OCI-LY1 (cell line): ENCODE measurements around the gene LRRFIP1.
"Not testable (repeated sequence)": the region's sequence is repeated elsewhere in the genome, so short reads cannot be mapped to it uniquely, and the experiment has no call there.

Experiments used
- H2AFZ ChIP-seq: fragments of 200-600 bp; sonication (generic), shearing (Covaris generic); 2 replicates; pipeline ENCODE4 v1.6.0; 2014; ENCODE audit warnings: antibody characterized with exemption, mild to moderate bottlenecking, low read length
- H3F3A ChIP-seq: fragments of 200-600 bp; sonication (generic), shearing (Covaris generic); 2 replicates; pipeline ENCODE4 v1.6.0; 2014; ENCODE audit warnings: mild to moderate bottlenecking, antibody characterized with exemption, low read length, moderate library complexity; ENCODE audit not compliant: insufficient read depth
- H3K27ac ChIP-seq: fragments of 200-600 bp; sonication (generic); 2 replicates; pipeline ENCODE4 v1.5.1; 2014; ENCODE audit warnings: low read length, mixed run types, mild to moderate bottlenecking, low read depth; ENCODE audit not compliant: poor library complexity, severe bottlenecking
- H3K27me3 ChIP-seq: fragments of 200-600 bp; sonication (generic); 2 replicates; pipeline ENCODE4 v1.6.0; 2014; ENCODE audit warnings: antibody characterized with exemption, mild to moderate bottlenecking, low read length, moderate library complexity; ENCODE audit not compliant: insufficient read depth
- H3K36me3 ChIP-seq: fragments of 200-600 bp; sonication (generic); 2 replicates; pipeline ENCODE4 v1.6.1; 2014; ENCODE audit warnings: mild to moderate bottlenecking, antibody characterized with exemption, low read length, moderate library complexity, mixed read lengths; ENCODE audit not compliant: insufficient read depth
- H3K4me1 ChIP-seq: fragments of 200-600 bp; sonication (generic); 2 replicates; pipeline ENCODE4 v1.5.1; 2014; ENCODE audit warnings: mild to moderate bottlenecking, low read length, moderate library complexity; ENCODE audit not compliant: insufficient read depth, severe bottlenecking
- H3K4me2 ChIP-seq: fragments of 200-600 bp; sonication (generic), shearing (Covaris generic); 2 replicates; pipeline ENCODE4 v1.6.1; 2014; ENCODE audit warnings: low read length
- H3K4me3 ChIP-seq: fragments of 200-600 bp; sonication (generic); 2 replicates; pipeline ENCODE4 v1.5.1; 2014; ENCODE audit warnings: low read length, low read depth, mild to moderate bottlenecking, mixed read lengths; ENCODE audit not compliant: poor library complexity, severe bottlenecking
- H3K79me2 ChIP-seq: fragments of 200-600 bp; shearing (Covaris generic); 2 replicates; pipeline ENCODE4 v1.6.1; 2016; ENCODE audit warnings: mixed run types, low read length, mixed read lengths; ENCODE audit not compliant: insufficient read depth
- H3K9ac ChIP-seq: fragments of 200-600 bp; sonication (generic), shearing (Covaris generic); 2 replicates; pipeline ENCODE4 v1.6.1; 2014; ENCODE audit warnings: mild to moderate bottlenecking, low read length, mixed read lengths
- H3K9me2 ChIP-seq: fragments of 200-600 bp; sonication (generic), shearing (Covaris generic); 2 replicates; pipeline ENCODE4 v1.6.1; 2014; ENCODE audit warnings: low read depth, mild to moderate bottlenecking, low read length, mixed read lengths
- H3K9me3 ChIP-seq: fragments of 200-600 bp; shearing (Covaris generic); 2 replicates; pipeline ENCODE4 v1.6.1; 2014; ENCODE audit warnings: low read length, mixed read lengths
- H4K20me1 ChIP-seq: fragments of 200-600 bp; sonication (generic), shearing (Covaris generic); 2 replicates; pipeline ENCODE4 v1.6.0; 2016; ENCODE audit warnings: mild to moderate bottlenecking, low read length; ENCODE audit not compliant: insufficient read depth
- EZH2 ChIP-seq: fragments of 200-600 bp; sonication (generic), shearing (Covaris generic); IDR thresholded peaks from 2 replicates; pipeline ENCODE4 v1.8.0; 2017; ENCODE audit warnings: borderline replicate concordance, mixed run types, mild to moderate bottlenecking, antibody characterized with exemption, low read length, moderate library complexity, mixed read lengths
- TF ChIP-seq, protein P1 (sequence below): fragments of 200-600 bp; sonication (generic), shearing (Covaris generic); IDR thresholded peaks from 2 replicates; pipeline ENCODE4 v1.5.1; 2017; ENCODE audit warnings: mild to moderate bottlenecking, antibody characterized with exemption, low read length, moderate library complexity, mixed read lengths

LRRFIP1 gene

DNA sequence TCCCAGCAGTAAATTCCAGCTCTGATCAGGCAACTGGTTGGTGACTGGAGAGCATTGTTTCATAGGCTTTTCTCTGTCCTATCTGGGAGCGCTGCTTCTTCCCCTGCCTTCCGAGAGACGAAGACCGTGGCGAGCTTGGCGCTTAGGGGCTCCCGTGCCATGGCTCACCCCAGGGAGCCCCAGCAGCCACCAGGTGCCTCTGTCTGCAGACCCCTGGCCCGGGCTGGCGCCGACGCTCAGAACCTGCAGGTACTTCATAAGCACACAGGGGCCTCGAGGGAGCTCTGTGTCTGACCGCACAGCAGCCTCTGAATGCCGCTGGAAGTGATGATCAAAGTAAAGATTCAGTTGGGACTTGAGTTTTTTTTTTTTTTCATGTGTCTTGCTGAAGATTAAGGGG is 152.1 kb downstream of the LRRFIP1 start:
- Histone ChIP-seq H3K79me2 (no peaks in the 10 kb centered on the region), H4K20me1 (no peaks in the 10 kb centered on the region), H3K9me3 (peaks cover 6% of the 10 kb centered on the region; the same call in 1 of the 2 replicates), H3K9ac (no peak overlapping the region), H3K4me1 (no peaks in the 10 kb centered on the region), H3K27ac (no peak overlapping the region), H2AFZ (no peak overlapping the region), H3K27me3 (no peaks in the 10 kb centered on the region), H3K4me3 (no peak overlapping the region), H3K4me2 (no peak overlapping the region), H3F3A (no peaks in the 10 kb centered on the region), H3K9me2 (no peaks in the 10 kb centered on the region), H3K36me3 (peaks cover 76% of the 10 kb centered on the region)
- TF ChIP-seq, protein P1, sequence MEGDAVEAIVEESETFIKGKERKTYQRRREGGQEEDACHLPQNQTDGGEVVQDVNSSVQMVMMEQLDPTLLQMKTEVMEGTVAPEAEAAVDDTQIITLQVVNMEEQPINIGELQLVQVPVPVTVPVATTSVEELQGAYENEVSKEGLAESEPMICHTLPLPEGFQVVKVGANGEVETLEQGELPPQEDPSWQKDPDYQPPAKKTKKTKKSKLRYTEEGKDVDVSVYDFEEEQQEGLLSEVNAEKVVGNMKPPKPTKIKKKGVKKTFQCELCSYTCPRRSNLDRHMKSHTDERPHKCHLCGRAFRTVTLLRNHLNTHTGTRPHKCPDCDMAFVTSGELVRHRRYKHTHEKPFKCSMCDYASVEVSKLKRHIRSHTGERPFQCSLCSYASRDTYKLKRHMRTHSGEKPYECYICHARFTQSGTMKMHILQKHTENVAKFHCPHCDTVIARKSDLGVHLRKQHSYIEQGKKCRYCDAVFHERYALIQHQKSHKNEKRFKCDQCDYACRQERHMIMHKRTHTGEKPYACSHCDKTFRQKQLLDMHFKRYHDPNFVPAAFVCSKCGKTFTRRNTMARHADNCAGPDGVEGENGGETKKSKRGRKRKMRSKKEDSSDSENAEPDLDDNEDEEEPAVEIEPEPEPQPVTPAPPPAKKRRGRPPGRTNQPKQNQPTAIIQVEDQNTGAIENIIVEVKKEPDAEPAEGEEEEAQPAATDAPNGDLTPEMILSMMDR, result no peak
- no peak for TF ChIP-seq EZH2

DNA sequence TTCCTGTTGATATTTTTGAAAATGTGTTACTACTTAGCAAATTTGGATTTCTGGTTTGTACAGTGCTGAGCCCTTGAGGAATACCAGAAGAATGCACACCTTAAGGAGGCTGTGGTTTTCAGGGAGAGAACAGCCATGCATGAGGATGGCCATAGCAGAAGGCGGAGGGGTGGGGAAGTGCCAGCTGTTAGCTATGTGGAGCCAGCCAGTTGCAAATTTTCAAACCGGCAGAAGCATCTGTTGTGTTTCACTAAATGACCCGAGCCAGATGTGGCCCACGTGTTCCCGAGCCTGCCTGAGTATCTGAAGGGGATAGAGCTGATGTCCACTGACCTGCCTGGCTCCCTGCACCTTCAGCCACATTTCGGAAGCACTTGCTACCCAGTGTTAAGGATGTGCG is 154.8 kb downstream of the LRRFIP1 start:
- H3K4me2 ChIP-seq, result no peak overlapping the region
- H3K79me2 ChIP-seq, result no peaks in the 10 kb centered on the region
- no peaks in the 10 kb centered on the region for H4K20me1 ChIP-seq
- no peak overlapping the region for H3K4me3 ChIP-seq
- peaks cover 56% of the 10 kb centered on the region for H3K36me3 ChIP-seq
- peaks cover 6% of the 10 kb centered on the region; the same call in 1 of the 2 replicates for H3K9me3 ChIP-seq
- H3K9me2 ChIP-seq, result no peaks in the 10 kb centered on the region
- H3F3A ChIP-seq, result no peaks in the 10 kb centered on the region
- TF ChIP-seq, protein P1, result no peak
- no peak for TF ChIP-seq EZH2
- H3K4me1 ChIP-seq, result no peaks in the 10 kb centered on the region
- no peaks in the 10 kb centered on the region for H3K27me3 ChIP-seq
- H3K9ac ChIP-seq, result no peak overlapping the region
- no peak overlapping the region for H3K27ac ChIP-seq
- H2AFZ ChIP-seq, result no peak overlapping the region

DNA sequence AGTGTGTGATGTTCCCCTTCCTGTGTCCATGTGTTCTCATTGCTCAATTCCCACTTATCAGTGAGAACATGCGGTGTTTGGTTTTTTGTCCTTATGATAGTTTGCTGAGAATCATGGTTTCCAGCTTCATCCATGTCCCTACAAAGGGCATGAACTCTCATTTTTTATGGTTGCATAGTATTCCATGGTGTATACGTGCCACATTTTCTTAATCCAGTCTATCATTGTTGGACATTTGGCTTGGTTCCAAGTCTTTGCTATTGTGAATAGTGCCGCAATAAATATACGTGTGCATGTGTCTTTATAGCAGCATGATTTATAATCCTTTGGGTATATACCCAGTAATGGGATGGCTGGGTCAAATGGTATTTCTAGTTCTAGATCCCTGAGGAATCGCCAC is 156.3 kb downstream of the LRRFIP1 start:
- H3K27ac ChIP-seq, H2AFZ ChIP-seq, H3K79me2 ChIP-seq, H3K4me3 ChIP-seq, H3K4me1 ChIP-seq, H4K20me1 ChIP-seq, H3K9me3 ChIP-seq, H3K9me2 ChIP-seq, H3F3A ChIP-seq, H3K4me2 ChIP-seq, H3K9ac ChIP-seq, H3K27me3 ChIP-seq: not testable (repeated sequence)
- H3K36me3 ChIP-seq, result peaks cover 41% of the 10 kb centered on the region

DNA sequence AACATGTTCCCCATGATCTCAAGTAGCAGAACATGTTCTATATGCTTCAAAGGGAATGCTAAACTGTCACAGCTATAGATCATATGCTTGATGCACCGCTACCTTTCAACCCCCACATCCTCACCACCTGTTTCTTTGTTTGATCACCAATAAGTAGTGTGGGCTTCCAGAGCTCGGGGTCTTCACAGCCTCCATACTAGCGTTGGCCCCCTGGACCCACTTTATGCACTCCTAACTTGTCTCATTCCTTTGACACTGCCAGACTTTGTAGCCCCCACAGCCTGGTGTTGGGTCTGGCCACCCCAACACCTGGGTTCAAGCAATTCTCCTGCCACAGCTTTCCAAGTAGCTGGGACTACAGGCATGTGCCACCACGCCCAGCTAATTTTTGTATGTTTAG is 159.5 kb downstream of the LRRFIP1 start:
- Histone ChIP-seq H3K9ac (no peak overlapping the region), H3K4me1 (no peaks in the 10 kb centered on the region), H3F3A (no peaks in the 10 kb centered on the region), H3K27me3 (no peaks in the 10 kb centered on the region), H3K36me3 (peaks cover 10% of the 10 kb centered on the region), H3K27ac (no peak overlapping the region), H3K4me3 (no peak overlapping the region), H3K9me2 (no peaks in the 10 kb centered on the region), H3K9me3 (peaks cover 5% of the 10 kb centered on the region; the same call in 1 of the 2 replicates), H3K4me2 (no peak overlapping the region), H3K79me2 (no peaks in the 10 kb centered on the region), H4K20me1 (no peaks in the 10 kb centered on the region), H2AFZ (no peak overlapping the region)
- TF ChIP-seq, protein P1, result no peak
- TF ChIP-seq EZH2, result no peak
